IPS-20b (cell line): ENCODE measurements around the gene SLC12A7.
"Not testable (repeated sequence)": the region's sequence is repeated elsewhere in the genome, so short reads cannot be mapped to it uniquely, and the experiment has no call there.

ENCODE experiments used
- H3K27ac ChIP-seq: one replicate; pipeline ENCODE4 v1.5.1; 2013; ENCODE audit warnings: low read length
- H3K27me3 ChIP-seq: 2 replicates; pipeline ENCODE4 v1.6.1; 2013; ENCODE audit warnings: mild to moderate bottlenecking, low read length, inconsistent platforms; ENCODE audit not compliant: insufficient read depth
- H3K36me3 ChIP-seq: 2 replicates; pipeline ENCODE4 v1.6.1; 2013; ENCODE audit warnings: low read depth, mild to moderate bottlenecking, inconsistent platforms, low read length, moderate library complexity; ENCODE audit not compliant: insufficient read depth
- H3K4me1 ChIP-seq: 2 replicates; pipeline ENCODE4 v1.6.1; 2013; ENCODE audit warnings: mild to moderate bottlenecking, control low read depth, inconsistent platforms, low read length, moderate library complexity; ENCODE audit not compliant: insufficient read depth
- H3K4me3 ChIP-seq: 2 replicates; pipeline ENCODE4 v1.5.1; 2013; ENCODE audit warnings: mild to moderate bottlenecking, low read length, inconsistent platforms
- H3K9ac ChIP-seq: 2 replicates; pipeline ENCODE4 v1.6.1; 2013; ENCODE audit warnings: low read depth, mild to moderate bottlenecking, inconsistent platforms, low read length, moderate library complexity
- H3K9me3 ChIP-seq: 2 replicates; pipeline ENCODE4 v1.6.1; 2013; ENCODE audit warnings: mild to moderate bottlenecking, low read depth, low read length, inconsistent platforms; ENCODE audit not compliant: insufficient read depth

Gene SLC12A7

DNA sequence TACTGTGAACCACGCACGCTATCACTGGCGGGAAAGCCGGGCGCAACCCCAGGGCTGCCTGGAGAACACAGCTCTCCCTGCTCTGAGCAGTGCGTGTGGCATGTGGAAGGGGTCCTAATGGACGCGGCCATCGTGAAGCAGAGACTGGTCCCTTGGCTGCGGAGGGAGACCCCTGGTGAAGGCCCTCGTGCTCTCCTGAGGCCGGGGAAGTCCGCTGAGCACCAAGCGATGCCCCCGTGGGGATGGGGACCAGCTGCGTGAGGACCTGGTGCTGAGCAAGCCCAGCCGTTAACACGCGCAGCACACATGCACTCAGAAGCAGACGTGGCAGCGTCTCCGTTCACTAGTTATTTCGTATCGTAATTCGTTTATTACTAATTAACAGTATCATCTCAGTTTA lies 24.4 kb downstream of the SLC12A7 start:
- Histone ChIP-seq H3K27me3 (no peaks in the 10 kb centered on the region), H3K36me3 (peaks cover 54% of the 10 kb centered on the region; the same call in 1 of the 2 replicates), H3K9me3 (no peaks in the 10 kb centered on the region), H3K4me3 (no peak overlapping the region), H3K4me1 (no peaks in the 10 kb centered on the region), H3K9ac (no peak overlapping the region), H3K27ac (no peak overlapping the region)

DNA sequence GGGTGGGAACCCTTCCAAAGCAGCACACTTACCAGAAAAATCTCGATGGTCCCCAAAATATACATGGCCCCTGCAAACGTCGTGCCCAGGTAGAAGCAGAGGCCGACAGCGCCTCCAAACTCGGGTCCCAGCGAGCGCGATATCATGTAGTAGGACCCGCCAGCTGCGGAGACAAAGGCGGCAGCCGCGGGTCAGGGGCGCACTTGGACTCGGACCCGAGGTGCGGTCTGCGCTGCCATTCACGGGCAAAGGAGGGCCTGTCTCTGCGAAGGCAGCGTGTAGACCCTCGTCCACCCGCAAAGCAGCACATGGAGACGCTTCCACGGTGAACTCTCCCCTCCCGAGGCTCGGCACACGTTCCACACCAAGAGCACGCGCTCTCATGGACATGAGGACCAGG lies 25.0 kb downstream of the SLC12A7 start:
- Histone ChIP-seq H3K4me3 (no peak overlapping the region), H3K27me3 (no peaks in the 10 kb centered on the region), H3K36me3 (peaks cover 49% of the 10 kb centered on the region; the same call in 1 of the 2 replicates), H3K9ac (no peak overlapping the region), H3K27ac (no peak overlapping the region), H3K4me1 (no peaks in the 10 kb centered on the region), H3K9me3 (no peaks in the 10 kb centered on the region)

DNA sequence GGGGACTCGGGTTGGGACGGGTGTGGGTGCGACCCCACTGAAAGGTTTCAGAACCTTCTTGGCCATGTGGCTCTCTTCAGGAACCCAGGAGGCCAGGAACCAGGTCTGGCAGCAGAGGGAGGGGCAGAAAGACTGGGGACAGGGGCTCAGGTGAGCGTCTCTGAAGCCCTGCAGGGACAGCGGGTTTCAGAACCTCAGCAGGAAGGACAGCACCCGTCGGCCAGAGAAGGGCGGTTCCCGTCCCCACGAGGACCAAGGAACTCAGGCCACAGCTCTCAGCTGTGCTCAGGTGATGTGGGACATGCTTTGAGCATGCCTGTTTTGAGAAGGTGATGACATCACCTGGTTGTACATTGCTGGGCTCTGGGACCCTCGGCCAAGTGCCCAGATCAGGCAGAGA lies 25.7 kb downstream of the SLC12A7 start:
- Histone ChIP-seq H3K27ac (no peak overlapping the region), H3K9ac (no peak overlapping the region), H3K9me3 (no peaks in the 10 kb centered on the region), H3K4me1 (no peaks in the 10 kb centered on the region), H3K4me3 (no peak overlapping the region), H3K36me3 (peaks cover 49% of the 10 kb centered on the region; the same call in 1 of the 2 replicates), H3K27me3 (no peaks in the 10 kb centered on the region)

DNA sequence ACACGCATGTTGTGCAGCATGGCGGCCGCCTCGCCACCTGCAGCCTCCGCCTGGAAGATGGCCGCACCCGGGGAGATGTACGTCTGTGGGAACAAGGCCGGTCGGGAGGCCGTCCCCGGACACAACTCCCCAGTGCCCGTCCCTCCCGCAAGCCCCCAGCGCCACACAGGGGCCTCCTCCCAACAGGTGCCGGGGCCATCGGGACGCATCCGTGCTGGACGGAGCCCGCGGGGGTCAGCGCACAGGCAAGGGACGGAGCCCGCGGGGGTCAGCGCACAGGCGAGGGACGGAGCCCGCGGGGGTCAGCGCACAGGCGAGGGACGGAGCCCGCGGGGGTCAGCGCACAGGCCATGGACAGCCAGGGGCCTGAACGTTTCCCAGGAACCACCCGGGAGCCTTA lies 26.5 kb downstream of the SLC12A7 start:
- Histone ChIP-seq H3K27me3 (no peaks in the 10 kb centered on the region), H3K4me3 (no peak overlapping the region), H3K9me3 (no peaks in the 10 kb centered on the region), H3K36me3 (peaks cover 49% of the 10 kb centered on the region; the same call in 1 of the 2 replicates), H3K27ac (no peak overlapping the region), H3K4me1 (no peaks in the 10 kb centered on the region), H3K9ac (no peak overlapping the region)

DNA sequence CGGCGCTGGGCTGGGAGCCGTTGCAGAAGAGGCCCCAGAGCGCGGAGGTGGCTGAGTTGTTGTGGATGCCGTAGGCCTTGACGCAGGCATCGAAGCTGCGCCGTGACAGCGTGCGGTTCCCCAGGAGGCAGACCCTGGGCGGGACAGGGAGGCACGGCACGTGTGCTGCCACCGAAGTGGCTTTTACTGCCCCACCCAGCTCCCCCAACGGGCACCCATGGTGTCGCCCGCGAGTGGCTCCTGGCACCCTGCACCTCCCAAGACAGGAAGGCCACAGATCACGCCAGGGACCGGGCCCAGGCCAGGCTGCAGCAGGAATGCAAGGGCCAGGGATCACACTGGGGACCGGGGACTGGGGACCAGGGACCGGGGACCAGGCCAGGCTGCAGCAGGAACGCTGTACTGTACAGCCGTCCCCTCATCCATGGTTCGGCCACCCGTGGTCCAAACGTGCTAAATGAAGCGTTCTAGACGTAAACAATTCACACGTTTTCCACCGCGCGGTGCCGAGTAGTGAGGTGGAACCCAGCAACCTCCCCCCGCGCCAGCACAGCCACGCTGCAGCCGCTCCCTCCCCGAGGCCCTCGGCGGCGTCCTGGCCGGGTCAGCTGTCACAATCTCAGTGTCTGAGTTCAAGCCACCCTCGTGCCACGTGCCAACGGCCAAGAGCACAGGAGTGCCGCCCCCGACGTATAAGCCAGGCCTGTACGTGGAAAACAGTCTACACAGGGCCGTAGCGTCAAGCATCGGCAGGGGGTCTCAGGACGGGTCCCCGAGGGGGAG lies 27.8 kb downstream of the SLC12A7 start:
- Histone ChIP-seq H3K36me3 (peaks cover 52% of the 10 kb centered on the region), H3K27me3 (no peaks in the 10 kb centered on the region), H3K9ac (no peak overlapping the region), H3K4me3 (no peak overlapping the region), H3K9me3 (no peaks in the 10 kb centered on the region), H3K4me1 (no peaks in the 10 kb centered on the region), H3K27ac (no peak overlapping the region)

DNA sequence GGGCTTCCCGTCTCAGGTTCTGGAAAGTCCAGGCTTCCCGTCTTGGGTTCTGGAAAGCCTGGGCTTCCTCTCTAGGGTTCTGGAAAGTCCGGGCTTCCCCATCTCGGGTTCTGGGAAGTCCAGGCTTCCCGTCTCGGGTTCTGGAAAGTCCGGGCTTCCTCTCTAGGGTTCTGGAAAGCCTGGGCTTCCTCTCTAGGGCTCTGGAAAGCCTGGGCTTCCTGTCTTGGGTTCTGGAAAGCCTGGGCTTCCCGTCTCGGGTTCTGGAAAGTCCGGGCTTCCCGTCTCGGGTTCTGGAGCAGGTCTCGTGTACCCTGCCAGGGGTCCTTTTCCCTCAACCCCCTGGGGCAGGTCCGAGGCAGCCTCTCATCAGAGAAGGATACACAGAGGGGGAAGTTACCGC lies 28.8 kb downstream of the SLC12A7 start:
- not testable (repeated sequence) for H3K9me3 ChIP-seq, H3K4me3 ChIP-seq, H3K9ac ChIP-seq, H3K27me3 ChIP-seq, H3K4me1 ChIP-seq, H3K27ac ChIP-seq
- H3K36me3 ChIP-seq, result peaks cover 55% of the 10 kb centered on the region

DNA sequence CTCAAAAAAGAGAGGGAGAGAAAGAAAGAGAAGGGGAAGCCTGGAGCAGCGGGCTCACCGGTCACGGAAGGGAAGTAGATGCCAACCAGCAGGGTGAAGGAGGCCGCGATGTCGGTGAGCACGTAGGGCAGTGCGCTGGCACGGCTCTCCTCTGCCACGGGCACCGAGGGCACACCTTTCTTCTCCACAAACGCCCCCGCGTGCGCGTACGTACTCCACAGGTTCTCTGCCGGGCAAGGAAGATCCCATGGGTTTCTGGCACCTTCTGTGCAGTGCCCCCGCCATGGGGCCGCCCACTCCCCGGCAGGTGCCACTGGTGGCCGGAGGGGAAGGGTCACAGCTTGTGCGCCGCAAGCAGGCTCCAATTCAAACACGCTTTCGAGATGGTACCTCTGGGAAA lies 30.3 kb downstream of the SLC12A7 start:
- no peaks in the 10 kb centered on the region for H3K9me3 ChIP-seq
- H3K4me1 ChIP-seq, result no peaks in the 10 kb centered on the region
- no peaks in the 10 kb centered on the region for H3K27me3 ChIP-seq
- peaks cover 41% of the 10 kb centered on the region for H3K36me3 ChIP-seq
- no peak overlapping the region for H3K4me3 ChIP-seq
- H3K9ac ChIP-seq, result no peak overlapping the region
- H3K27ac ChIP-seq, result no peak overlapping the region

DNA sequence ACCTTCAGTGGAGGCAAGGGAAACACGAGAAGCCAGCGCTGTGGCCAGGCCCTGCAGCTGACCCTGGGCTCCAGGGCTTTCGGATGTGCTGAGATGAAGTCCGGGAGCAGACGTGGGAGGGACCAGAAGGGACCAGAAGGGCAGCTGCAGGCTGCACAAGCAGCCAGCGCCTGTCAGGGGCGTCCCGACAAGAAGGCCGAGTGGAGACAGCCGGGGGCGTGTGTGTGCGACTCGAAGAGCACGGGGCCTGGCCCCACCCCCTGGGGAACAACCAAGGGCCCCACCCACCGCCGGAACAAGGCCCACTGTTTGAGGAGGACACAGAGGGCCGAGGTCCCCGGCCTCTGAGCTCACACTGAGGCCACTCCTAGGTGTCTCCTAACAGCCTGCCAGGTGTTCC lies 31.4 kb downstream of the SLC12A7 start:
- no peaks in the 10 kb centered on the region for H3K9me3 ChIP-seq
- no peak overlapping the region for H3K4me3 ChIP-seq
- H3K36me3 ChIP-seq, result peaks cover 43% of the 10 kb centered on the region
- H3K27me3 ChIP-seq, result no peaks in the 10 kb centered on the region
- no peaks in the 10 kb centered on the region for H3K4me1 ChIP-seq
- H3K9ac ChIP-seq, result no peak overlapping the region
- no peak overlapping the region for H3K27ac ChIP-seq

DNA sequence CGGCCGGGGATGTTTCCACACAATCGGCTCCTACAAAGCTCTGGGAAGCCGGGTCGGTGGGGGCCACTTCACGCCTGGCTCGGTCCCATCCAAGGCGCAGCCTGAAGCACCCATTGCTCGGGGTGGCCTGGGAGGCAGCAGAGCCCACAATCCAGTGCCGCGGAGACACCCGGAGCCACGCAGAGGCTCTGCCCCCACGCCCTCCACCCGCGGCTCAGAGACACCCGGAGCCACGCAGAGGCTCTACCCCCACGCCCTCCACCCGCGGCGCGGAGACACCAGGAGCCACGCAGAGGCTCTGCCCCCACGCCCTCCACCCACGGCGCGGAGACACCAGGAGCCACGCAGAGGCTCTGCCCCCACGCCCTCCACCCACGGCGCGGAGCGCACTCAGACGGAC lies 31.9 kb downstream of the SLC12A7 start:
- H3K4me1 ChIP-seq, result no peaks in the 10 kb centered on the region
- no peaks in the 10 kb centered on the region for H3K9me3 ChIP-seq
- peaks cover 43% of the 10 kb centered on the region for H3K36me3 ChIP-seq
- H3K27ac ChIP-seq, result no peak overlapping the region
- H3K9ac ChIP-seq, result no peak overlapping the region
- H3K4me3 ChIP-seq, result no peak overlapping the region
- H3K27me3 ChIP-seq, result no peaks in the 10 kb centered on the region

DNA sequence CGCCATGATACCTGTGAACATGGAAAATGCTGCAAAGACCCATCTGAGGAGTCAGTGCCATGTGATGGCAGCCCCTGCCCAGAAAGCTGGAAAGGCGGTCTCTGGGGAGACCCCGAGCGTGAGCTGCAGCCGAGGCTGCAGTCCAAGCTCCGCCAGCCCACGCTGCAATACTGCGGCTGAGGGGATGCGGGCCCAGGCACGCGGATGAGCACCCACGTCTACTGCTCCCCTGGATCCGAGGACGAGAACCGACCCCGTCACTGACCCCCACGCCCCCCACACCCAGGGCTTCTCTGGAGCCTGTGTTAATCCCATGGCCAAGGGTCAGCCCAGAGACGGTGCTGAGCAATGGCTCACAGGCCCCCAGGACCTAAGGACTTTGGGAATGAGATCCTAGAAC lies 32.4 kb downstream of the SLC12A7 start:
- peaks cover 46% of the 10 kb centered on the region for H3K36me3 ChIP-seq

DNA sequence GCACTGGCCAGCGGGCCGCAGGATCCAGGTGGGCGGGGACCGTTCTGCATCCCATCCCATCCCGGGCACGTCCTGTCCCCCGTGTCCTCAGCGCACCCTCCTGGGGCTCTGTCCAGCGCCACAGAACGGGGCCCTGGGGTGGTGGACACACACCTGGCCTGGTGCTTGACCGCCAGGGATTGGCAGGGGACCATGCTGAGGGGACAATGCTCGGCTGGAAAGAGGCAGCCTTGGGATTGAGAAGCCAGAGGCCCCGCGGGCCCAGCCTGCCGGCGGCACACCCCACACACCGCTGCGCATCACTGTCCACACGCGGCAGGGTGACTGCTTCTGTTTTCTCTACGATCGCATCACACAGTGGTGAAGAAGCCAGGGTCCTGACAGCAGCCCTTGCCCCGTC lies 33.0 kb downstream of the SLC12A7 start:
- no peaks in the 10 kb centered on the region for H3K9me3 ChIP-seq

More for the DNA sequence above, 32.4 kb downstream of the SLC12A7 start:
- no peak overlapping the region for H3K4me3 ChIP-seq
- no peaks in the 10 kb centered on the region for H3K9me3 ChIP-seq
- no peaks in the 10 kb centered on the region for H3K4me1 ChIP-seq
- no peaks in the 10 kb centered on the region for H3K27me3 ChIP-seq
- H3K9ac ChIP-seq, result no peak overlapping the region
- no peak overlapping the region for H3K27ac ChIP-seq

DNA sequence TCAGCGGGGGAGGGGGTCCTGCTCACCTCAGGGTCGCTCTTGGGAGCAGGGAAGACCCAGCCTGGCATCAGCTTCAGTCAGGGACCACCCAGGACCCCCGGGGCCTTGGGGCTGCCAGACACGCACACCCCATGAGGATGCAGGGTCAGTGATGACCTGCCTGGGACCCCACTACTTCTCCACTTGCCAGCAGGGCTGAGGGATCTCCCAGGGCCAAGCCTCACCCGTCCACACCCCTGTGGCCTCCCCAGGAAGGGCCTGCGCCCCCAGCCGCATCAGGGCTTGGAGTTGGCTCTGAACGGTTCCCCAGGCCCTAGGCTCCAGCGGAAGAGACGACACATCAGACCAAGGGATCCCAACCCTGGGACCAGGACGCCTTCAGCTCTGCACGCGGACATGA lies 33.7 kb downstream of the SLC12A7 start:
- no peaks in the 10 kb centered on the region for H3K9me3 ChIP-seq
- H3K27me3 ChIP-seq, result no peaks in the 10 kb centered on the region
- H3K9ac ChIP-seq, result no peak overlapping the region
- H3K27ac ChIP-seq, result no peak overlapping the region
- no peaks in the 10 kb centered on the region for H3K4me1 ChIP-seq
- no peak overlapping the region for H3K4me3 ChIP-seq
- peaks cover 40% of the 10 kb centered on the region for H3K36me3 ChIP-seq

More for the DNA sequence above, 33.0 kb downstream of the SLC12A7 start:
- Histone ChIP-seq H3K27me3 (no peaks in the 10 kb centered on the region), H3K4me3 (no peak overlapping the region), H3K9ac (no peak overlapping the region), H3K4me1 (no peaks in the 10 kb centered on the region), H3K27ac (no peak overlapping the region), H3K36me3 (peaks cover 41% of the 10 kb centered on the region)
